CD4-positive, alpha-beta T cell (primary cell): ENCODE data around the gene C8G. TPM values are rescaled to one million over a fixed set of nuclear protein-coding genes. Genes with fewer than 3 reads are reported as not detected.

Experiments
- ATAC-seq: fragments of 200-7000 bp; cut with Tn5 transposase; one replicate; pipeline ENCODE4 v1.10.0; 2022; ENCODE audit warnings: mild to moderate bottlenecking; ENCODE audit not compliant: poor library complexity
- CTCF ChIA-PET: fragments of 350-600 bp; sonication (Branson Sonifier 250); formaldehyde crosslinking; loops from one replicate; lab custom pipeline; 2021; ENCODE audit warnings: antibody characterized with exemption, inconsistent platforms; lab: Charles Lee
- POLR2A ChIA-PET: fragments of 350-600 bp; sonication (Branson Sonifier 250); formaldehyde crosslinking; loops from one replicate; lab custom pipeline; 2021; ENCODE audit warnings: antibody characterized with exemption, inconsistent platforms; lab: Charles Lee
- DNase-seq, 14 experiments: peaks; one replicate each; pipeline ENCODE4 v3.0.0-alpha.2; 2013 to 2020; ENCODE audit warnings: mixed read lengths in 2 of 14
- H3K27ac ChIP-seq, 2 donors: one replicate each; pipeline versions ENCODE4 v1.5.1 to v1.7.0; 2013; ENCODE audit warnings: low read length in 2 of 2, low read depth in 1 of 2, mild to moderate bottlenecking in 1 of 2
- H3K27me3 ChIP-seq, 2 experiments: 1 replicate in 1 of 2; 2 replicates in 1 of 2; pipeline versions ENCODE4 v1.6.1 to v1.7.0; 2013; ENCODE audit warnings: low read length in 2 of 2, control low read depth in 1 of 2, mild to moderate bottlenecking in 1 of 2, moderate library complexity in 1 of 2; ENCODE audit not compliant: insufficient read depth in 2 of 2, control insufficient read depth in 1 of 2
- H3K36me3 ChIP-seq: one replicate; pipeline ENCODE4 v1.6.1; 2013; ENCODE audit warnings: low read length, control low read depth; ENCODE audit not compliant: insufficient read depth
- H3K4me1 ChIP-seq: one replicate; pipeline ENCODE4 v1.6.1; 2013; ENCODE audit warnings: low read length, control low read depth; ENCODE audit not compliant: insufficient read depth
- H3K4me3 ChIP-seq: one replicate; pipeline ENCODE4 v1.5.1; 2013; ENCODE audit warnings: mild to moderate bottlenecking, low read length, moderate library complexity
- H3K9me3 ChIP-seq, 2 experiments: 1 replicate in 1 of 2; 2 replicates in 1 of 2; pipeline versions ENCODE4 v1.6.1 to v1.7.0; 2013; ENCODE audit warnings: low read length in 2 of 2, mild to moderate bottlenecking in 2 of 2, control low read depth in 1 of 2, moderate library complexity in 1 of 2; ENCODE audit not compliant: control insufficient read depth in 1 of 2, insufficient read depth in 1 of 2
- H3K27ac Mint-ChIP-seq: one replicate; pipeline ENCODE4 v1.8.0; 2020; ENCODE audit warnings: mixed read lengths
- H3K27me3 Mint-ChIP-seq: one replicate; pipeline ENCODE4 v1.8.0; 2021; ENCODE audit warnings: mixed read lengths
- H3K36me3 Mint-ChIP-seq: one replicate; pipeline ENCODE4 v1.8.0; 2021; ENCODE audit warnings: low read depth, mixed read lengths
- H3K4me1 Mint-ChIP-seq: one replicate; pipeline ENCODE4 v1.8.0; 2021; ENCODE audit warnings: low read depth, mixed read lengths
- H3K4me3 Mint-ChIP-seq: one replicate; pipeline ENCODE4 v1.8.0; 2020; ENCODE audit warnings: mild to moderate bottlenecking, mixed read lengths
- H3K9me3 Mint-ChIP-seq: one replicate; pipeline ENCODE4 v1.8.0; 2020; ENCODE audit warnings: mixed read lengths
- intact Hi-C, 2 experiments: fragments of 100-400 bp; cut with DNase I in 1 of 2; cut with micrococcal nuclease in 1 of 2; formaldehyde crosslinking; loops; one replicate each; pipeline versions ENCODE4 v1.15.1 to v1.9.0; 2023 to 2025; cut with DNase I, micrococcal nuclease
- total RNA-seq, 174 experiments: library from RNA in 2 of 174; stranded (reverse) in 2 of 174; gene quantifications; one replicate each; pipeline ENCODE4 v1.2.3 and lab custom pipeline; 2021 to 2026
- TF ChIP-seq, protein P1 (sequence below): fragments of 200-600 bp; IDR thresholded peaks from one replicate; pipeline ENCODE4 v1.8.0; 2022; ENCODE audit warnings: antibody characterized with exemption, mild to moderate bottlenecking

C8G gene
- total RNA-seq, 2 experiments from 2014 or later = not detected

DNA sequence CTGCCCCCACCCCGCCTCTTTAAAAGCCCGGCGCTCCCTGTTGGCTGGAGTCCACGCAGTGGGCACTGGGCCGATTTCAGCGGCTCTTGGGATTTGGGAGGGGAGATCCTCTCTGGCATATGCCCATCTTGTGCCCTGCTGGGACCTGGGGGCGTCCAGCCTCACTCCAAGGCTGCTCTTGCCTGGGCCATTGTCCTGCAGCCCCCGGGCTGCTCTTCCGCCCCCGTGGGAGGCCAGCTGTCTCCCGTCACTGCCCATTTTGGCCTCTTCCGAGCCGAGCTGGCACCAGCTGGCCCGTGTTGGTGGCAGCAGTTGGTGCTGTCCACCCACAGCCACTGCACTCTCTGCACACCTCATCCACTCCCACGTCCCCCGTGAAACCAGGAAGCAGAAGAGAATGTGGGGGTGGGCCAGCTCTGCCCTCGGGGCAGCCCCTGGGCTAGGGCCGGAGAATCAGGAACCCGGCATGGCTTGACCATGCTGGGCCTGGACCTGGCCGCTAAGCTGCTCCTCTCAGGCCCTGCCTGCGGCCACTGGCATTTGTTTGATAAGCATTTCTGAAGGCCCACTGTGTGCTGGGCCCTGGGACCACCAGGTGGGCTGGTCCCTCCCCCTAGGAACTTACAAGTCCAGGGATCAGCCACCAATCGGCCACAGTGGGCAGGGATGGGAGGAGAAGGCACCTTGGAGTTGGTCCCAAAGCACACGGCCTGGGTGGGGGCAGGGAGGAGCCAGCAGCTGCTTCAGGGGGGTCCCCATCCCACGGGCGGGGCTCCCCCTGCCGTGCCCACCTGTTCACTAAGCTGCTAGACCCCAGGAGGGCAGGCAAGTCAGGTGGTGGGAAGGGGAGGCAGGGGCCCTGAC, 2.2 kb downstream of the C8G start:
- Histone ChIP-seq H3K27ac (no peak overlapping the region), H3K36me3 (peaks cover 10% of the 10 kb centered on the region), H3K4me3 (no peak overlapping the region), H3K9me3 (no peaks in the 10 kb centered on the region), H3K27me3 (no peaks in the 10 kb centered on the region), H3K4me1 (peaks cover 57% of the 10 kb centered on the region)
- Mint-ChIP-seq H3K4me3 (peak overlapping the region; percentile 34), H3K27ac (no peak overlapping the region), H3K27me3 (no peaks in the 10 kb centered on the region), H3K36me3 (peaks cover 5% of the 10 kb centered on the region), H3K9me3 (no peaks in the 10 kb centered on the region), H3K4me1 (peaks cover 10% of the 10 kb centered on the region)
- ChIA-PET CTCF (interaction anchor here (1.2 to 2.2 kb wide), 4 partner anchors 74 to 88 kb away, joined by 3 to 13 read pairs (median 4); partner anchors contain the start of gene FUT7), POLR2A (interaction anchor here (1.2 to 1.3 kb wide), 2 partner anchors 45 to 87 kb away, joined by 3 to 4 read pairs; partner anchors contain the start of gene PAXX)
- TF ChIP-seq, protein P1, sequence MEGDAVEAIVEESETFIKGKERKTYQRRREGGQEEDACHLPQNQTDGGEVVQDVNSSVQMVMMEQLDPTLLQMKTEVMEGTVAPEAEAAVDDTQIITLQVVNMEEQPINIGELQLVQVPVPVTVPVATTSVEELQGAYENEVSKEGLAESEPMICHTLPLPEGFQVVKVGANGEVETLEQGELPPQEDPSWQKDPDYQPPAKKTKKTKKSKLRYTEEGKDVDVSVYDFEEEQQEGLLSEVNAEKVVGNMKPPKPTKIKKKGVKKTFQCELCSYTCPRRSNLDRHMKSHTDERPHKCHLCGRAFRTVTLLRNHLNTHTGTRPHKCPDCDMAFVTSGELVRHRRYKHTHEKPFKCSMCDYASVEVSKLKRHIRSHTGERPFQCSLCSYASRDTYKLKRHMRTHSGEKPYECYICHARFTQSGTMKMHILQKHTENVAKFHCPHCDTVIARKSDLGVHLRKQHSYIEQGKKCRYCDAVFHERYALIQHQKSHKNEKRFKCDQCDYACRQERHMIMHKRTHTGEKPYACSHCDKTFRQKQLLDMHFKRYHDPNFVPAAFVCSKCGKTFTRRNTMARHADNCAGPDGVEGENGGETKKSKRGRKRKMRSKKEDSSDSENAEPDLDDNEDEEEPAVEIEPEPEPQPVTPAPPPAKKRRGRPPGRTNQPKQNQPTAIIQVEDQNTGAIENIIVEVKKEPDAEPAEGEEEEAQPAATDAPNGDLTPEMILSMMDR = no peak
- ATAC-seq (no peak), DNase-seq (no peak)
- intact Hi-C loops = loop anchor here in 1 of 2 experiments (10.0 kb wide), 1 partner anchor 102 kb away; the partner anchor contains the start of genes AJM1 and PHPT1

DNA sequence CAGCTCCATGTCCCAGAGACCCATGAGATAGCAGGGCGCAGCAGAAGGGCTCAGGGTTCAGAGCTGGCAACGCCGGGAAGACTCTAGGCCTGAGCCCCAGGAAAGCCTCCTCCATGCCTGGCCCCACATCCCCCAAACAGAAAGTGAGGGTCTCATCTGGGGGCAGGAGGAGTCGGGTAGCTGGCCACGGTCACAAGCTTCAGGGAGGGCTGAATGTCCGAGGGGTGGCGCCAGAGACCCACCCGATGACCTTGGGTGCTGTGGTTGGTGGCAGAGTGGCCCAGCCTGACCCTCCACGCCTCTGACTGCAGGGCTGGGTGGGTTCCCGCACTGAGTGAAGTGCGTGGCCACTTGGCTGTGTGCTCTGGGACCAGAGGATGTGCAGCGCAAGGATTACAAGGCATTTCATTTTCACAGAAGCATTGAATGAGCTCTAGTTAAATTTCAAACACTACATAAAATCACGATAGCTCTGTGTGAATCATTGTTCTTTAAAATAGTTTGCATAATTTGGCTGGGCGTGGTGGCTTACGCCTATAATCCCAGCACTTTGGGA, 3.0 kb downstream of the C8G start:
- DNase-seq = peak in 3 of 14 experiments; percentile 4 to 40 (median 28)
- Histone ChIP-seq H3K36me3 (peaks cover 3% of the 10 kb centered on the region), H3K27me3 (no peaks in the 10 kb centered on the region), H3K4me3 (no peak overlapping the region), H3K27ac (no peak overlapping the region), H3K9me3 (no peaks in the 10 kb centered on the region), H3K4me1 (peaks cover 51% of the 10 kb centered on the region)
- intact Hi-C loops = loop anchor here in 1 of 2 experiments (10.0 kb wide), 1 partner anchor 103 kb away; the partner anchor contains the start of genes AJM1 and PHPT1
- CTCF ChIA-PET = interaction anchor here (1.2 to 2.2 kb wide), 4 partner anchors 75 to 87 kb away, joined by 3 to 13 read pairs (median 4); partner anchors contain the start of gene FUT7
- TF ChIP-seq, protein P1 = peak; percentile 16
- Mint-ChIP-seq H3K27me3 (no peaks in the 10 kb centered on the region), H3K4me1 (peaks cover 10% of the 10 kb centered on the region), H3K27ac (peak overlapping the region; percentile 27), H3K9me3 (no peaks in the 10 kb centered on the region), H3K36me3 (no peaks in the 10 kb centered on the region), H3K4me3 (peak overlapping the region; percentile 65)
- no peak for ATAC-seq
- POLR2A ChIA-PET = interaction anchor here (0.8 to 1.3 kb wide), 4 partner anchors 12 to 86 kb away, joined by 3 to 4 read pairs (median 4); partner anchors contain the start of gene PAXX

DNA sequence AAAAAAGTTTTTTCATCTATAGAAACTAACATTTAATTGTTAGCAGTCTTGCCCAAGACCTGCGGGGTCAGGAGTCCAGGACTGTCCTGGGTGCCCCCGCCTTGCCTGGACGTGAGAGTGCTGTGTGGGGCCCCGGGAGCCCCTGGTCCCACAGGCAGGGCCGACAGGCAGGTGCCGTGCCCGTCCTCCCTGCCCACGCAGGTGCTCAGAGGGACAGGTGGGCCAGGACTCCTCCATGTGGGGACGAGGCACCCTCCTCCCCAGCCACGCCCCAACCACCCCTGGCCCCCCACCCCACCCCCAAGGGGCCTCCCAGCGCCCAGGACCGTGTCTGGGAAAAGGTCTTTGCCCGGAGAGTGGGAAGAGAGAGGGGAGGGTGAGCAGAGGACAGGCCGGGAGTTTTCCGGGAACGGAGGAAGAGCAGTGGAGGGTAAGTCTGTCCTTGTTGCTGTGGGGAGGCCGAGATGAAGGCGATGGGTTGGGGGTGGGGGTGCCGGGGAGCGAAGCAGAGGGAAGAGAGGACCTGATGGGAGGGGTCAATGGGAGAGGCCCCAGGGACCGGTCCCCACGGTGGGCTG, 4.3 kb downstream of the C8G start:
- TF ChIP-seq, protein P1 = no peak
- Histone ChIP-seq H3K27ac (peak overlapping the region; percentile 29 to 56), H3K4me1 (peaks cover 42% of the 10 kb centered on the region), H3K4me3 (peak overlapping the region; percentile 69), H3K9me3 (no peaks in the 10 kb centered on the region), H3K36me3 (no peaks in the 10 kb centered on the region), H3K27me3 (no peaks in the 10 kb centered on the region)
- Mint-ChIP-seq H3K4me1 (peaks cover 10% of the 10 kb centered on the region), H3K36me3 (no peaks in the 10 kb centered on the region), H3K27me3 (no peaks in the 10 kb centered on the region), H3K9me3 (no peaks in the 10 kb centered on the region), H3K27ac (peak overlapping the region; percentile 86), H3K4me3 (peak overlapping the region; percentile 83)
- ATAC-seq = no peak
- DNase-seq = peak in 1 of 14 experiments; percentile 7
- ChIA-PET CTCF (no interaction called here), POLR2A (interaction anchor here (1.0 to 2.3 kb wide), 2 partner anchors 24 to 43 kb away, joined by 3 to 9 read pairs; partner anchors contain the start of gene PAXX)
- intact Hi-C loops = loop anchor here in 1 of 2 experiments (10.0 kb wide), 1 partner anchor 105 kb away; the partner anchor contains the start of genes AJM1 and PHPT1
